ENCODE measurements around the gene TBC1D22A. TPM values are rescaled to one million over a fixed set of nuclear protein-coding genes. Genes with fewer than 3 reads are reported as not detected.
"Not testable (repeated sequence)": the region's sequence is repeated elsewhere in the genome, so short reads cannot be mapped to it uniquely, and the experiment has no call there.

Gene TBC1D22A
- total RNA-seq, 1 donor from 2014 or later: 23.2 TPM

GRCh38 chr22:47165338-47166032, 403.0 kb downstream of the TBC1D22A start:
- Mint-ChIP-seq H3K4me1 (ENCODE audit: low read depth) (peaks cover 1% of the 10 kb centered on the region), H3K27me3 (no peaks in the 10 kb centered on the region), H3K4me3 (ENCODE audit: low read depth) (no peak overlapping the region), H3K27ac (no peak overlapping the region), H3K9me3 (ENCODE audit: low read depth) (no peaks in the 10 kb centered on the region), H3K36me3 (ENCODE audit: insufficient read depth) (no peaks in the 10 kb centered on the region)
- DNase-seq (ENCODE audit: low spot score, unreplicated experiment): no peak
- no peak for TF ChIP-seq CTCF (IDR thresholded peaks at IDR 0.05; ENCODE audit: unreplicated experiment)

GRCh38 chr22:47166033-47166404, 403.6 kb downstream of the TBC1D22A start:
- H3K27ac Mint-ChIP-seq: no peak overlapping the region
- H3K27me3 Mint-ChIP-seq: no peaks in the 10 kb centered on the region
- no peak for DNase-seq (ENCODE audit: low spot score, unreplicated experiment)
- no peak overlapping the region for H3K4me3 Mint-ChIP-seq (ENCODE audit: low read depth)
- no peaks in the 10 kb centered on the region for H3K36me3 Mint-ChIP-seq (ENCODE audit: insufficient read depth)
- TF ChIP-seq CTCF (IDR thresholded peaks at IDR 0.05; ENCODE audit: unreplicated experiment): no peak
- no peaks in the 10 kb centered on the region for H3K9me3 Mint-ChIP-seq (ENCODE audit: low read depth)
- peaks cover 1% of the 10 kb centered on the region for H3K4me1 Mint-ChIP-seq (ENCODE audit: low read depth)

DNA sequence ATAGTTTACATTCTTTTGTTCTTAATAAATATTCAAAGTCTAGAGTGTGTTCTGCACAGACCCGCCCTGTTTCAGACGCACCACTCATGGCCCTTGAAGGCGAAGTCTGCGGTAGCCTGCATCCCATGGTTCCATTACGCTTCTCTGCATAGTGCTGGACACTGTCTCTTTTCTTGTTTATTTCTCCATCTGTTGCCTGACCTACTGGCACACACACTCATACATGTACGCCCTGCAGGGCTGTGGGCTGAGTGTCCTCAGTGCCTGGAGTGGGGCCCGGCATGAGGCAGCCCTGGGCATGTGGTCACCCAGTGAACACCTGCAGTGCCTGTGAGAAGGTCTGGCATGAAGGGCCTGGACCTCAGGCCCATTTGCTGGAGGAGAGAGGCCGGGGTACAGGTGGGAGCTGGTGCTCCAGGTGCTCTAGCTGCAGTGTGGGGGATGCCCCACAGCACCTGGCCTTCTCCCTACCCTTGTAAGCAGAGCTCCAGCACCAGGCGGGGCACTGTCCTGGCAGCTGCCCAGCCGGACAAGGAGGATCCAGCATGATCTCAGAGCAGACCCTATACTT, 404.1 kb downstream of the TBC1D22A start:
- H3K4me1 Mint-ChIP-seq (ENCODE audit: low read depth): peaks cover 1% of the 10 kb centered on the region
- no peak for TF ChIP-seq CTCF (IDR thresholded peaks at IDR 0.05; ENCODE audit: unreplicated experiment)
- no peaks in the 10 kb centered on the region for H3K36me3 Mint-ChIP-seq (ENCODE audit: insufficient read depth)
- H3K9me3 Mint-ChIP-seq (ENCODE audit: low read depth): no peaks in the 10 kb centered on the region
- H3K27me3 Mint-ChIP-seq: no peaks in the 10 kb centered on the region
- no peak for DNase-seq (ENCODE audit: low spot score, unreplicated experiment)
- H3K27ac Mint-ChIP-seq: no peak overlapping the region
- H3K4me3 Mint-ChIP-seq (ENCODE audit: low read depth): no peak overlapping the region

- Mint-ChIP-seq H3K27me3 (no peaks in the 10 kb centered on the region), H3K9me3 (ENCODE audit: low read depth) (no peaks in the 10 kb centered on the region), H3K4me1 (ENCODE audit: low read depth) (peaks cover 1% of the 10 kb centered on the region), H3K36me3 (ENCODE audit: insufficient read depth) (no peaks in the 10 kb centered on the region), H3K4me3 (ENCODE audit: low read depth) (no peak overlapping the region), H3K27ac (no peak overlapping the region)
- TF ChIP-seq CTCF (IDR thresholded peaks at IDR 0.05; ENCODE audit: unreplicated experiment): no peak
- no peak for DNase-seq (ENCODE audit: low spot score, unreplicated experiment)
These were observed 404.6 kb downstream of the TBC1D22A start for GRCh38 chr22:47167056-47167455.

GRCh38 chr22:47167921-47168320, 405.5 kb downstream of the TBC1D22A start:
- H3K27me3 Mint-ChIP-seq; H3K9me3 Mint-ChIP-seq (ENCODE audit: low read depth); H3K36me3 Mint-ChIP-seq (ENCODE audit: insufficient read depth); H3K4me3 Mint-ChIP-seq (ENCODE audit: low read depth); DNase-seq (ENCODE audit: low spot score, unreplicated experiment); H3K27ac Mint-ChIP-seq; H3K4me1 Mint-ChIP-seq (ENCODE audit: low read depth): not testable (repeated sequence)

DNA sequence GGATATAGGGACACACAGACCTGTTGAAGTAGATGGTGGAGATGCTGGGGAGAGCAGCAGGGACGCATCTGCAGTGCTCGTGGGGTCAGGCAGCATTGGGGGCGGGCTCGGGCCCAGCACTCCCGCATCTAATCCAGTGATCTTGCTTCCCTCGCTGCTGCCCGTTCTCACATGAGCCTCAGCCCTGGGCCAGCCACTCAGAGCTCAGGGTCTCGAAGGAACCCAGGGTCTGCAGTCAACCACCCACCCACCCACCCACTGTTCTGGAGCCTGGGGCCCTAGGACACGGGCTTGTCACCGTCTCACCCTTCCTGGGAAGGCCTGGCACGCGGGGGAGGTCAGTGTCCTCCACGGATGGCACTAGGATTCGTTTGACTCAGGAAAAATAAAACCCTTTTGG, 406.0 kb downstream of the TBC1D22A start:
- no peak for TF ChIP-seq CTCF (IDR thresholded peaks at IDR 0.05; ENCODE audit: unreplicated experiment)
- DNase-seq (ENCODE audit: low spot score, unreplicated experiment): no peak
- H3K27ac Mint-ChIP-seq: no peak overlapping the region
- peaks cover 1% of the 10 kb centered on the region for H3K4me1 Mint-ChIP-seq (ENCODE audit: low read depth)
- H3K4me3 Mint-ChIP-seq (ENCODE audit: low read depth): no peak overlapping the region
- H3K36me3 Mint-ChIP-seq (ENCODE audit: insufficient read depth): no peaks in the 10 kb centered on the region
- no peaks in the 10 kb centered on the region for H3K27me3 Mint-ChIP-seq
- H3K9me3 Mint-ChIP-seq (ENCODE audit: low read depth): no peaks in the 10 kb centered on the region

All from progenitor cell of endocrine pancreas (in vitro differentiated cells).